GM13976 (cell line): ENCODE results near the gene CPAMD8.
"Not testable (repeated sequence)": the region's sequence is repeated elsewhere in the genome, so short reads cannot be mapped to it uniquely, and the experiment has no call there.

Experiments
- DNase-seq: peaks from one replicate; pipeline ENCODE4 v3.0.0; 2012; ENCODE audit warnings: low spot score
- in situ Hi-C: fragments of 300-500 bp; cut with MboI; formaldehyde crosslinking; loops from one replicate; pipeline ENCODE4 v1.12.0; 2022; ENCODE audit warnings: low sequenced_read_pairs, mixed read lengths, inconsistent platforms; ENCODE audit not compliant: unreplicated experiment
- TF ChIP-seq, protein P1 (sequence below): IDR thresholded peaks from 2 replicates; pipeline ENCODE4 v1.5.1; 2012; ENCODE audit warnings: borderline replicate concordance, mild to moderate bottlenecking; ENCODE audit not compliant: insufficient read depth; ENCODE audit errors: extremely low read depth, missing control alignments, control extremely low read depth

The CPAMD8 gene

DNA sequence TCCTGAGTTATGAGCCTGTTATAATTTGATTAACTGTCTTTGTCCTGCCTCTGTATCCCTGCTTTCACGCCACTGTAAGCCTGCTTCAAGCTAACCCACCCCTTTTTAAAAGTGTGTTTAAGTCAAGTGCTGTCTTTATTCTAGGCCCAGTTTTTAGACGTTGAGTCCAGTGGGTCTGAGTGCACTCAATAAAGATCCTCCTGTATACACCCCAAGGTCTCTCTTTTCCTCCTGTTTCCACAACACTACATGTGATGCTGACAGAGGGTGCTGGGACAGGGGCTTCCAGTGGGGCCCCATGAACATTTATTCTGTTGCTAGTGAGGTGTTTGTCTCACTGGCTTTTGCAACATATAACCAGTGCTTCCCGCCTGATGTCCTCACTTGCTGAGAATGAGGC lies 144.5 kb downstream of the CPAMD8 start:
- in situ Hi-C loops: no loop called here
- TF ChIP-seq, protein P1, sequence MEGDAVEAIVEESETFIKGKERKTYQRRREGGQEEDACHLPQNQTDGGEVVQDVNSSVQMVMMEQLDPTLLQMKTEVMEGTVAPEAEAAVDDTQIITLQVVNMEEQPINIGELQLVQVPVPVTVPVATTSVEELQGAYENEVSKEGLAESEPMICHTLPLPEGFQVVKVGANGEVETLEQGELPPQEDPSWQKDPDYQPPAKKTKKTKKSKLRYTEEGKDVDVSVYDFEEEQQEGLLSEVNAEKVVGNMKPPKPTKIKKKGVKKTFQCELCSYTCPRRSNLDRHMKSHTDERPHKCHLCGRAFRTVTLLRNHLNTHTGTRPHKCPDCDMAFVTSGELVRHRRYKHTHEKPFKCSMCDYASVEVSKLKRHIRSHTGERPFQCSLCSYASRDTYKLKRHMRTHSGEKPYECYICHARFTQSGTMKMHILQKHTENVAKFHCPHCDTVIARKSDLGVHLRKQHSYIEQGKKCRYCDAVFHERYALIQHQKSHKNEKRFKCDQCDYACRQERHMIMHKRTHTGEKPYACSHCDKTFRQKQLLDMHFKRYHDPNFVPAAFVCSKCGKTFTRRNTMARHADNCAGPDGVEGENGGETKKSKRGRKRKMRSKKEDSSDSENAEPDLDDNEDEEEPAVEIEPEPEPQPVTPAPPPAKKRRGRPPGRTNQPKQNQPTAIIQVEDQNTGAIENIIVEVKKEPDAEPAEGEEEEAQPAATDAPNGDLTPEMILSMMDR: no peak
- DNase-seq: no peak

- TF ChIP-seq, protein P1: no peak
- no peak for DNase-seq
- in situ Hi-C loops: no loop called here
Observed at GRCh38 chr19:16880884-16881554, 145.6 kb downstream of the CPAMD8 start.

DNA sequence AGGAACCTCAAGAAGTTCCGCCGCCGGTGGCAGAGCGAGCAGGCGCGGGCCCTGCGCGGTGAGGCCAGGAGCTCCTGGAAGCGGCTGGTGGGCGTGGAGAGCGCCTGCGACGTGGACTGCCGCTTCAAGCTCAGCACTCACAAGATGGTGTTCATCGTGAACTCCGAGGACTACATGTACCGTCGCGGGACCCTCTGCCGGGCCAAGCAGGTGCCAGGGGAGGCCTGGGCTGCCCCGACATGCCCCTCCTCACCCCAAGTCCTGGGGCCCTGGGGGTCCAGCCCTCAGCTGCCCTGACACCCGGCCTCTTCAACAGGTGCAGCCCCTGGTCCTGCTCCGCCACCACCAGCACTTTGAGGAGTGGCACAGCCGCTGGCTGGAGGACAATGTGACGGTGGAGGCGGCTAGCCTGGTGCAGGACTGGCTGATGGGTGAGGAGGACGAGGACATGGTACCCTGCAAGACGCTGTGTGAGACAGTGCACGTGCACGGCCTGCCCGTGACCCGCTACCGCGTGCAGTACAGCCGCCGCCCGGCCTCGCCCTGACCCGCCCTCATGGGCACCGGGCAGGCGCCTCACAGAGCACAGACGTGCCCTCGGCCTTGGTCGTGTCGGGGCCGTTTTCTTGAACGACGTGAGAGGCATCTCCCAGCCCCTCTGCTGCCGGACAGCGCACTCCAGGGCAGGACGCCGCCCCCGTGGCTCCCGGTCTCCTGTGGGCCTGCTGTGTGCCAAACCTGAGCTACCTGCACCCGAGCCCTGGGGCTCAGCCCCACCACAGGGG lies 148.2 kb downstream of the CPAMD8 start:
- TF ChIP-seq, protein P1: no peak
- no peak for DNase-seq
- in situ Hi-C loops: no loop called here

DNA sequence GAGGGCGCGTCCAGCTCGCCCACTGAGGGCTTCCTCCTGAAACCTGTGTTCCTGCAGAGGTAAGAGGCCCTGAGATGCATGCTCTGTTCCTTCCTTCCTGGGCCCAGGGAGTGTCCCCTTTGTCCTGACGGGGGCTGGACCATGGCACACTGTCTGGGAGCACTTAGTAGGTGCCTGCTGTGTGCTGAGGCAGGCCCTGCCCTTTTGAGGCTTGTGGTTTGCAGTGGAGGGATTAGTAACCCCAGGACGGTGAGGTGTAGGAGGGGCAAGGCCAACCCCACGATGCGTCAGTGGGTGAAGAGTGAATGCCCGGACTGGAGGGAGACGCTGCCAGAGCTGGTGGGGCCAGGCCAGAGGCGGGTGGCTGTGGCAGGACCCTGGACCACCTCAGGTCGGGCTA lies 149.0 kb downstream of the CPAMD8 start:
- DNase-seq: no peak
- TF ChIP-seq, protein P1: no peak
- in situ Hi-C loops: no loop called here

DNA sequence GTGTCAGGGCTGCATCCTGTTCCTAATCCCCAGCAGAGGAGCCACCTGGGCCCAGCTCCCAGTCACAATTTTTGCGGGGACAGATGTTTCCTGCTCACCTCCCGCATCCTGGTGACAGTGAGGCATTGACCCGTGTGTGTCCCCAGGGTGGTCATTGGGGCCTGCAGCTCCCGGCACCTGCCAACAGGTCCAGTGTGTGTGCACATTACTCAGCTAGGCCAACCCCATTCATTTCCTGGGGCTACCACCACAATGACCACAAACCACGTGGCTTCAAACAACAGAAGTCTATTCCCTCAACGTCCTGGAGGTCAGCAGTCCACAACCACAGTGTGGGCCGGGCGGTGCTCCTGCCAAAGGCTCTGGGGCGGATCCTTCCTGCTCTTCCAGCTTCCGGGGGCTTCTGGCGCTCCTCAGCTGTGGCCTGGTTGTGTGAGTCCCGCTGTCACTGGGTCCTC lies 149.7 kb downstream of the CPAMD8 start:
- in situ Hi-C loops: no loop called here
- no peak for DNase-seq
- TF ChIP-seq, protein P1: no peak

DNA sequence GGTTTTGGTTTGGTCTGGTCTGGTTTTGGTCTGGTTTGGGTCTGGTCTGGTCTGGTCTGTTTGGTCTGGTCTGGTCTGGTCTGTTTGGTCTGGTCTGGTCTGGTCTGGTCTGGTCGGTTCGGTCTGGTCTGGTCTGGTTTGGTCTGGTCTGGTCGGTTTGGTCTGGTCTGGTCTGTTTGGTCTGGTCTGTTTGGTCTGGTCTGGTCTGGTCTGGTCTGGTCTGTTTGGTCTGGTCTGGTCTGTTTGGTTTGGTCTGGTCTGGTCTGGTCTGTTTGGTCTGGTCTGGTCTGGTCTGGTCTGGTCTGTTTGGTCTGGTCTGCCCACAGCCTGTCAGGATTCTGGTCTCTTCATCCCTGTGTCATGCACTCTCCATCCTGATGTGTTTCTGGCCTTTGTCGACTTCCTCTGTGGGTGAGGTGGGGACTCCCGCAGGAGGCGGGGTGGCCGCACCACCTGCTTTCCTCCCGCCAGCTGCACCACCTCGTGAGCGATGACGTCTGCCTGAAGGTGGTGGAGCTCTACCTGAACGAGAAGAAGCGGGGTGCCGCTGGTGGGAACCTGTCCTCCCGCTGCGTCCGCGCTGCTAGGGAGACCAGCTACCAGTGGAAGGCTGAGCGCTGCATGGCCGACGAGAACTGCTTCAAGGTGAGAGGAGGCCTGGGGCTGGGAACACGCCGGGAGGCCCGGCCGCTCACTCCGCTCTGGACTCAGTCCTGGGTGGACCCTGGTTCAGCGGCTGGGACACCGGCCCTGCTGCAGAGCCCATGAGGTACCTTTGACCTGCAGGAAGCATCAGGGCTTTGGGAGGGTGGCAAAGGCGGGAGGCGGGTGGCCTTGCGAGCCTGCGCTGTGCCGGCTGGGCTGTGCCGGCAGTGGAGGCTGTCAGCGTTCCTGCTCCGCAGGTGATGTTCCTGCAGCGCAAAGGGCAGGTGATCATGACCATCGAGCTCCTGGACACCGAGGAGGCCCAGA lies 150.7 kb downstream of the CPAMD8 start:
- TF ChIP-seq, protein P1: no peak
- in situ Hi-C loops: no loop called here
- no peak for DNase-seq

DNA sequence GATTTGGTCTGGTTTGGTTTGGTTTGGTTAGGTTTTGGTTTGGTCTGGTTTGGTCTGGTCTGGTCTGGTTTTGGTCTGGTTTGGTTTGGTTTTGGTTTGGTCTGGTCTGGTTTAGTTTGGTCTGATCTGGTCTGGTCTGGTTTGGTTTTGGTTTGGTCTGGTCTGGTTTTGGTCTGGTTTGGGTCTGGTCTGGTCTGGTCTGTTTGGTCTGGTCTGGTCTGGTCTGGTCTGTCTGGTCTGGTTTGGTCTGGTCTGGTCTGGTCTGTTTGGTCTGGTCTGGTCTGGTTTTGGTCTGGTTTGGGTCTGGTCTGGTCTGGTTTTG lies 151.7 kb downstream of the CPAMD8 start:
- in situ Hi-C loops, DNase-seq: not testable (repeated sequence)
